AG08396 (cell line): ENCODE measurements around the gene CUX1.

ENCODE experiments used
- DNase-seq: peaks from one replicate; pipeline ENCODE4 v3.0.0; 2012; ENCODE audit warnings: low spot score, mixed read lengths

The CUX1 gene

GRCh38 chr7:102075553-102076135, 258.2 kb downstream of the CUX1 start:
- DNase-seq = no peak

GRCh38 chr7:102077081-102077480, 259.7 kb downstream of the CUX1 start:
- DNase-seq = no peak

GRCh38 chr7:102079140-102080018, 262.0 kb downstream of the CUX1 start:
- no peak for DNase-seq

DNA sequence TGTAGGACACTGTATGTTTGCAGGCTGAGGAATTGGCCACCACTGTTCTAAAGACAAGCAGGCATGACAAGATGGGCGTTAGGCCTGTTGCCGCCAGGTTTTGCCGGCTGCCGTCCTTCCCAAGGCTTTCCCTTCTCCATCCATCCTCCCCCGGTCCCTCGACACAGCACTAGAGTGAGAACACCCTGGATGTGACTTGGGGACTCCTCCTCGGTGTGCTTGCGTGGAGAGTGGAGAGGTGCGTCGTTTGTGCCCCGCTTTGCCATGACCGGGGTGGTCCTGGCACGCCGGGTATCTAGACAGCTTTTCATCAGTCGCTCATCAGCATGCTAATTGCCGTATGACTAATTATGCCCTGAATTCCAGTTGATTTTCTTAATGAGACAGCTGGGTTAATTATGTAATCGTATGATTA, 262.6 kb downstream of the CUX1 start:
- no peak for DNase-seq

- no peak for DNase-seq
These were observed 263.2 kb downstream of the CUX1 start for GRCh38 chr7:102080434-102081243.

- no peak for DNase-seq
These were observed 263.8 kb downstream of the CUX1 start for GRCh38 chr7:102081244-102081627.

- DNase-seq = no peak
These were observed 265.4 kb downstream of the CUX1 start for GRCh38 chr7:102082693-102083368.

GRCh38 chr7:102085218-102085772, 267.9 kb downstream of the CUX1 start:
- no peak for DNase-seq

DNA sequence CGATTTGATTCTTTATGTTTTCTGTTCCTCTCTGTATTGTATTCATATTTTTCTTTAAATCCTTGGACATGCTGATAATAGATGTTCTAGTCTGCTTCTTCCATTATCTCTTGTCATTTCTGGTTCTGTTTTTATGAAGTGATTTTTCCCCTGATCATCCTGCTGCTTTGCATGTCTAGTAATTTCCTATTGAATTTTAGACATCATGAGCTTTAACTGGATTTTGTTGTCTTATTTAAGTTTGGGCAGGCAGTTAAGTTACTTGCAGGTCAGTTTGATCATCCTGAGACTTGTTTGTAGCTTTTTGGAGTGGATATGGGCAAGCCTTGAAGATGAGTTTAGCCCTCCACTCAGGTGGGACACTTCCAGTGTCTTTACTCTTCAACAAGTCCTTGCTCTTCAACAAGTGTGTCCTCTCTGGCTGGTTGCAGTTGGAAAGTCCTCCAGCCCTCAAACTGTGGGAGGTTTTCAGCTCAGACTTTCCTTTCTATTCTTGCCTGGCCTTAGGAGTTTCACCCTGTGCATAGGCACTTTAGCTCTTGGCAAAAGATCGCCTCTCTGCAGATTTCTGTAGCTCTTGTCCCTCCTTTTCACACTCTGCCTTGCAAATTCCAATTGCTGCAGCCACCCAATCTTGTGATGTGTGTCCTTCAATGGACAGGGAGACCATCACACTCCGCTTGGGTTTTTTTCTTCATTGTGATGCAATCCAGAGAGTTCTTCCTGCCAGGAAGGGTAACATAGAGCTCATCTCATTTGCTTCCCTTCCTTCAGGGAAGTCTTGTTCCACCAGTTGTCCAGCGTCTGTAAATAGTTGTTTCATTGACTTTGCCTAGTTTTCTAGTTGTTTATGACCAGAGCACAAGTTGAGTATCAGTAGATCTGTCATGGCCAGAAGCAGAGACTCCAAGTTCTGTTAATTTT, 272.0 kb downstream of the CUX1 start:
- no peak for DNase-seq

- DNase-seq = no peak
These were observed 276.3 kb downstream of the CUX1 start for GRCh38 chr7:102093599-102094315.

GRCh38 chr7:102094316-102094650, 276.9 kb downstream of the CUX1 start:
- DNase-seq = no peak

- no peak for DNase-seq
These were observed 278.0 kb downstream of the CUX1 start for GRCh38 chr7:102095321-102096011.

GRCh38 chr7:102096012-102096332, 278.5 kb downstream of the CUX1 start:
- DNase-seq = no peak

DNA sequence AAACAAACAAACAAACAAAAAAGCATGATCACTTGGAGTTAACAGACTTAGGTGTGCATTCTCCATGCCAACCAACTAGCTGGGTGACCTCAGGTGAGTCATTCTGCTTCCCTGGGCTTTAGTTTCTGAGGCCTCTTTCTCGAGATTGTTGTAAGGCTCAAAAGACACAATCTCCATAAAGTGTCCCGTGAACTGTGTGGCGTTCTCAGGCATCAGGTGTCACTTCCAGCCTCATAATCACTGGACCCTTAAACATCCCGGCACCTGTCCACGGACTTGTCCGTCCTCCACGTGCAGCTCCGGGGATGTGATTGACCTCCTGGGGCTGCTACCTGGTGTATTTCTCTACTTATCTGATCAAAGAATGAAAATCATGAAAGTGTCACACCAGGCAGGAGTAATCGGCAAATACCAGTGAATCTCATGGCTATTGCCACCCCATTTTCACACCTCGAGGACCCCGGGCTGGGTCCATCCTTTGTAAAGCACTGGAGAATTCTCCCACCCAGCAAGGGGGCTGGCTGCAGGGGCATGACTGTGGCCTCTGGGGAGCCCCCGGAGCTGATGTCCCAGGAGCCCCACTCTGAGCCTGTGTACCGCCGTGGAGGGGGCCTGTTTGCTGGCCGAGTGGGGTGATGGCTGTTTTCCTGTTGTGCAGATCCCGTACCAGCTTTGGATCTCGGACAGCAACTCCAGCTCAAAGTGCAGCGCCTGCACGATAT, 279.4 kb downstream of the CUX1 start:
- DNase-seq = no peak

DNA sequence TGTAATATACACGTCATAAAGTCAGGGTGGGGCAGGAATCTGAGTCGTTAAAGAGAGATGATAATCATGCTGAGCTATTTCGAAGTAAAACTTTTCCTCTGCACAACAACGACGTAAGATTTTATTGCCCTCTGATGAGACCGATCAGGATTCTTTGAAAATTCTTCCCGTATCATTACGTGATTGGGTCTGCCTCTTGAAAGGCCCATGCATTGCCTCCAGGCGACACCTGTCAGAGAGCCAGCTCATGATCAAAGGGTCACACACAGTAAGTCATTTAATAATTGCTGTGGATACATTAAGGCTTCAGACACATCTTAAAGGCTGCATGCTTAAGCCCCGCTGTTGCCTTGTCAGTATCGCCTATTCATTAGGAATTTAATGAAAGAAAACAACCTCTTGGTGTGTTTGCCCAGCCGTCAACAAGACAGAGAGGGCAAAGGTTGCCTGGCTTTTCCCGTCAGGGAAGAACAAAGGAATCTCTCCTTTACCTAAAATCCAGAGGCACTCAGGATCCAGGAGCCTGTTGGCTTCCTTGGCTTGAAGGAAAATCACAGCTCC, 280.3 kb downstream of the CUX1 start:
- DNase-seq = no peak

DNA sequence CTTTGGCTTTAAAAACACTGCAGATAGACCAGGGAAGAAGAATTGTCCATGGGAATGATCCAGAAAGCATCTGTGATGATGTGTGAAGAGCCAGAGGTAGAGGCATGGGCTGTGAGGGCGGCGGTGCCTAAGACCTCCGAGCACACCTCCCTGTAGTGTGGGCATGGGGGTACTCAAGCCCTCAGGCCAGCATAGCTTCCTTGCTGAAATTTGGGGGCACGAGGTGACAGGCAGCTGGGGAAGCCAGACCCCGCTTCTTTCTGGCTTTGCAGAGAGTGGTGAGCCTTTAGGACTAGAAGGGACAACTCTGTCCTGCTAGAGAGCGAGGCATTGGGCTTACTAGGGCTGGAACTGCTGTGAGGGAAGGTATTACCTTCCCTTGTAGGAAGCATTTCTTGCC, 281.6 kb downstream of the CUX1 start:
- no peak for DNase-seq

- DNase-seq = no peak
These were observed 282.0 kb downstream of the CUX1 start for GRCh38 chr7:102099474-102099873.

DNA sequence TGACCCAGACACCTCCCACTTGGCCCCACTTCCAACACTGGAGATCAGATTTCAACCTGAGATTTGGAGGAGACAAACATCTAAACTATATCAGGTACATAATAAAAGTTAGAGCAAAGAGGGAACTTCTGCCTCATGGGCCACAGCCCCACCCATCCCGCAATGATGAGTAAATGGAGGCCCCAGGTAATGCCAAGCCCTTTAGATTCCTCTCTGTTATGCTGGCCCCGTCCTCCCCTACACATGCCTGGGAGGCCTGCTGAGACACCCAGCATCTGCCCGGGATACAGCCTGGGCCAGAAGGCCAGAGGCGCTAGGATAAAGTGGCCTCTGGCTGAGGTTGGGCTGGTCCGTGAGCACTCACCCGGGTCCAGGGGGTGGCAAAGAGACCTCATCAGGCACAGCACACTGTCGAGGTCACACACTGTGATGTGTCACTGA, 283.7 kb downstream of the CUX1 start:
- no peak for DNase-seq

- DNase-seq = no peak
These were observed 284.5 kb downstream of the CUX1 start for GRCh38 chr7:102101926-102102325.
